KMS-11 (cell line): Measurements from ENCODE around the gene EXOC8.
A peak's percentile ranks its signal among the peaks of the same experiment; 100 is the strongest.

Experiments
- H2AFZ ChIP-seq: fragments of 200-600 bp; sonication (generic); 2 replicates; pipeline ENCODE4 v1.6.1; 2016; ENCODE audit warnings: antibody characterized with exemption, mixed run types, low read depth
- H3K27ac ChIP-seq: fragments of 200-600 bp; sonication (generic); 2 replicates; pipeline ENCODE4 v1.6.1; 2016; ENCODE audit warnings: mild to moderate bottlenecking, mixed run types
- H3K27me3 ChIP-seq: fragments of 200-600 bp; sonication (generic); 2 replicates; pipeline ENCODE4 v1.6.1; 2017; ENCODE audit warnings: mild to moderate bottlenecking, low read depth, mixed run types, moderate library complexity; ENCODE audit not compliant: insufficient read depth
- H3K36me3 ChIP-seq: fragments of 200-600 bp; sonication (generic); 2 replicates; pipeline ENCODE4 v1.6.1; 2017; ENCODE audit warnings: mild to moderate bottlenecking, mixed run types; ENCODE audit not compliant: insufficient read depth
- H3K4me1 ChIP-seq: fragments of 200-600 bp; sonication (generic); 2 replicates; pipeline ENCODE4 v1.6.1; 2016; ENCODE audit warnings: mild to moderate bottlenecking, low read depth, mixed run types; ENCODE audit not compliant: poor library complexity, severe bottlenecking
- H3K4me2 ChIP-seq: fragments of 200-600 bp; sonication (generic); 2 replicates; pipeline ENCODE4 v1.7.0; 2016; ENCODE audit warnings: mild to moderate bottlenecking, mixed run types
- H3K4me3 ChIP-seq: fragments of 200-600 bp; sonication (generic); IDR thresholded peaks from 2 replicates; pipeline ENCODE4 v1.6.1; 2017; ENCODE audit warnings: low read depth, low read length, mixed read lengths; ENCODE audit not compliant: insufficient read depth
- H3K79me2 ChIP-seq: fragments of 200-600 bp; sonication (generic); 2 replicates; pipeline ENCODE4 v1.6.1; 2016; ENCODE audit warnings: low read depth, mixed run types; ENCODE audit not compliant: insufficient read depth
- H3K9ac ChIP-seq: fragments of 200-600 bp; sonication (generic); 2 replicates; pipeline ENCODE4 v1.6.1; 2016; ENCODE audit warnings: mild to moderate bottlenecking, mixed run types
- H4K20me1 ChIP-seq: fragments of 200-600 bp; sonication (generic); 2 replicates; pipeline ENCODE4 v1.6.1; 2016; ENCODE audit warnings: mild to moderate bottlenecking, mixed run types; ENCODE audit not compliant: insufficient read depth
- TF ChIP-seq, protein P1 (sequence below): fragments of 200-600 bp; sonication (generic); conservative IDR thresholded peaks from 2 replicates; pipeline ENCODE4 v1.6.1; 2017; ENCODE audit warnings: low read depth, mild to moderate bottlenecking, antibody characterized with exemption, low read length, moderate library complexity, mixed read lengths

The EXOC8 gene

GRCh38 chr1:231334952-231335351 lies 2.7 kb downstream of the EXOC8 start:
- Histone ChIP-seq H2AFZ (no peak overlapping the region), H3K4me1 (peaks cover 48% of the 10 kb centered on the region), H3K79me2 (peaks cover 71% of the 10 kb centered on the region), H3K36me3 (no peaks in the 10 kb centered on the region), H3K9ac (no peak overlapping the region), H3K4me2 (peak overlapping the region; percentile 95), H3K4me3 (no peak overlapping the region), H4K20me1 (no peaks in the 10 kb centered on the region), H3K27ac (no peak overlapping the region), H3K27me3 (no peaks in the 10 kb centered on the region)
- TF ChIP-seq, protein P1, sequence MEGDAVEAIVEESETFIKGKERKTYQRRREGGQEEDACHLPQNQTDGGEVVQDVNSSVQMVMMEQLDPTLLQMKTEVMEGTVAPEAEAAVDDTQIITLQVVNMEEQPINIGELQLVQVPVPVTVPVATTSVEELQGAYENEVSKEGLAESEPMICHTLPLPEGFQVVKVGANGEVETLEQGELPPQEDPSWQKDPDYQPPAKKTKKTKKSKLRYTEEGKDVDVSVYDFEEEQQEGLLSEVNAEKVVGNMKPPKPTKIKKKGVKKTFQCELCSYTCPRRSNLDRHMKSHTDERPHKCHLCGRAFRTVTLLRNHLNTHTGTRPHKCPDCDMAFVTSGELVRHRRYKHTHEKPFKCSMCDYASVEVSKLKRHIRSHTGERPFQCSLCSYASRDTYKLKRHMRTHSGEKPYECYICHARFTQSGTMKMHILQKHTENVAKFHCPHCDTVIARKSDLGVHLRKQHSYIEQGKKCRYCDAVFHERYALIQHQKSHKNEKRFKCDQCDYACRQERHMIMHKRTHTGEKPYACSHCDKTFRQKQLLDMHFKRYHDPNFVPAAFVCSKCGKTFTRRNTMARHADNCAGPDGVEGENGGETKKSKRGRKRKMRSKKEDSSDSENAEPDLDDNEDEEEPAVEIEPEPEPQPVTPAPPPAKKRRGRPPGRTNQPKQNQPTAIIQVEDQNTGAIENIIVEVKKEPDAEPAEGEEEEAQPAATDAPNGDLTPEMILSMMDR: no peak

- H3K27me3 ChIP-seq: no peaks in the 10 kb centered on the region
Observed at GRCh38 chr1:231334079-231334666, 3.5 kb downstream of the EXOC8 start.

DNA sequence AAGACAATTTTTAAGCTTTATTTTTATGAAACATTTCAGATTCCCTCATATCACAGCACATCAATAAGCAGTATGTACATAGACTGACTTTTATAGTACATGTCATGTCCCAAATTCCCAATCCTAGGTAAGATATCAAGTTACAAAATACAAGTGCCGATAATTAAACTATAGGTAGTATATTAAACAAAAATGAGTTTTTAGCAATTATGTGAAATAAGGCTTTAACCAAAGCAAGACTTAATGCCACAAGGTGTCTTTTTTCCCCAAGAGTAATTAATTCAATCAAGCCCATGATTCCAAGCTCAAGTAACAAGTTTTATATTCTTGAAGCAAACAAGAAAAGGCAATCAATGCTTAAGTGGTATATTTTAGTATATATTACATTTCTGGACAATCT lies 4.9 kb downstream of the EXOC8 start:
- H3K27ac ChIP-seq: no peak overlapping the region
- no peaks in the 10 kb centered on the region for H4K20me1 ChIP-seq
- no peaks in the 10 kb centered on the region for H3K27me3 ChIP-seq
- TF ChIP-seq, protein P1: no peak
- H3K4me1 ChIP-seq: peaks cover 38% of the 10 kb centered on the region
- H3K36me3 ChIP-seq: no peaks in the 10 kb centered on the region
- no peak overlapping the region for H3K4me3 ChIP-seq
- H3K4me2 ChIP-seq: no peak overlapping the region
- no peak overlapping the region for H2AFZ ChIP-seq
- H3K79me2 ChIP-seq: peaks cover 52% of the 10 kb centered on the region
- H3K9ac ChIP-seq: no peak overlapping the region

More at GRCh38 chr1:231334079-231334666, 3.5 kb downstream of the EXOC8 start:
- Histone ChIP-seq H4K20me1 (no peaks in the 10 kb centered on the region), H2AFZ (no peak overlapping the region), H3K4me2 (peak overlapping the region; percentile 95), H3K79me2 (peaks cover 63% of the 10 kb centered on the region), H3K27ac (no peak overlapping the region), H3K36me3 (no peaks in the 10 kb centered on the region), H3K4me3 (no peak overlapping the region), H3K9ac (no peak overlapping the region), H3K4me1 (peaks cover 40% of the 10 kb centered on the region)
- TF ChIP-seq, protein P1: no peak

GRCh38 chr1:231329483-231329882 lies 8.2 kb downstream of the EXOC8 start:
- Histone ChIP-seq H4K20me1 (no peaks in the 10 kb centered on the region), H3K36me3 (no peaks in the 10 kb centered on the region)

More at GRCh38 chr1:231329483-231329882, 8.2 kb downstream of the EXOC8 start:
- Histone ChIP-seq H3K27me3 (no peaks in the 10 kb centered on the region), H3K4me1 (peaks cover 14% of the 10 kb centered on the region), H2AFZ (no peak overlapping the region), H3K79me2 (peaks cover 22% of the 10 kb centered on the region), H3K4me2 (no peak overlapping the region), H3K27ac (no peak overlapping the region), H3K4me3 (no peak overlapping the region), H3K9ac (no peak overlapping the region)
- TF ChIP-seq, protein P1: no peak
